AG20443 (cell line): ENCODE results near the gene CHRD.
"Not testable (repeated sequence)": the region's sequence is repeated elsewhere in the genome, so short reads cannot be mapped to it uniquely, and the experiment has no call there.

Experiments
- DNase-seq: peaks from one replicate; pipeline ENCODE4 v3.0.0; 2012; ENCODE audit warnings: low spot score, mixed read lengths

CHRD gene

DNA sequence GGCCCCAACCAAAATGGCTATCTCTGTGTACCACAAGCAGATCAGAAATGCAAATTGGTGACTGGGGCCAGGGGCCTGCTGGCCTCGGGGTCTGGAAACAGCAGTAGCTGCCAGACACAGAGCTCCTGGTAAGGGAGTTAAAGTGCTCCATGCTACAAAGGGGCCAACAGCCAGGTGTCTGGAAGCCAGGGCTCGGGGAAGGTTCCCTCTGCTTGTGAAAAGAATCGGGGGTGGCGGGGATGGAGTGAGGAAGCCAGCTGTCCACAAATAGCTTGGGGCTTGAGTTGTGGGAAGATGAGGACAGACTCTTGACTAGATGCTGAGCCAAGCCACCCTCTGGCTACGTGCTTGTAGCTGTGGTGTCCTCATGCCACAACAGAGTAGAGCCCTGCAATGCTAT lies 39.3 kb downstream of the CHRD start:
- DNase-seq: no peak

DNA sequence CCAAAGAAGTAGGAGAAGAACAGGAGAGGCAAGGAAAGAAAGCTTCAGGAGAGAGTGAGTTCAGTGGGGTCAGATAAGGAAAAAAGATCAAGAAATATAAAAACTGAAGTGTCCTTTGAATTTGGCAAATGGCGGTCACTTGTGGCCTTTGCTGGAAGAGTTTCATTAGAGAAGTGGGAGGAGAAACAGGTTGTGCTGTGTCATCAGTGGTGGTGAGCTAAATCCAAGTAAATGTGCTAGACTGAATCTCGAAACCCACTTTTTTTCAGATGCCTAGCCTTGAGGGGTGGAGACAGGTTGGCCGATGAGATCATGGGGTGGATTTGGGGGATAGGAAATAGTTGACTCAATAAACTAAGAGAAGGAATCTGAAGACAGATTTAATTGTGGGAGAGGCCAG lies 43.7 kb downstream of the CHRD start:
- no peak for DNase-seq

DNA sequence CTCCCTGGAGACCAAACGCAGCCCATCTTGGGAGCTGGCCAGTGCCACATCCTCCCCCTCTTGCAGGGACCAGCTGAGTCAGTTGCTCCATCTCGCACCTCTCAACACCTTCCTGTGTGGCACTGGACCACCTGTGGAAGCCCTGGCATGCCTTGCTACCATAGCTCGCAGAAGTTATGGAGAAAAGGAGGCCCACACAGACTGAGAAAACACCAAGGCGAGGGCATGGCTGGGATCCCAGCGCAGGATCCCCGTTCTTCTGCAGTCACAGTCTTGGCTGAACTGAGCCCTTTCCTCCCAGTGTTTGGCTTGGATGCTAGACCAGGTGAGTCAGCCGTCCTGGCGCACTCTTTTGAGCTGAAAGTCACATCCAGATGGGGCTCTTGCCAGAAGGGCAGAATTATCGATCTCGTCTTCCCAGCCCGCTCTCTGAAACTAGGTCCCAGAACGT lies 46.9 kb downstream of the CHRD start:
- DNase-seq: no peak

DNA sequence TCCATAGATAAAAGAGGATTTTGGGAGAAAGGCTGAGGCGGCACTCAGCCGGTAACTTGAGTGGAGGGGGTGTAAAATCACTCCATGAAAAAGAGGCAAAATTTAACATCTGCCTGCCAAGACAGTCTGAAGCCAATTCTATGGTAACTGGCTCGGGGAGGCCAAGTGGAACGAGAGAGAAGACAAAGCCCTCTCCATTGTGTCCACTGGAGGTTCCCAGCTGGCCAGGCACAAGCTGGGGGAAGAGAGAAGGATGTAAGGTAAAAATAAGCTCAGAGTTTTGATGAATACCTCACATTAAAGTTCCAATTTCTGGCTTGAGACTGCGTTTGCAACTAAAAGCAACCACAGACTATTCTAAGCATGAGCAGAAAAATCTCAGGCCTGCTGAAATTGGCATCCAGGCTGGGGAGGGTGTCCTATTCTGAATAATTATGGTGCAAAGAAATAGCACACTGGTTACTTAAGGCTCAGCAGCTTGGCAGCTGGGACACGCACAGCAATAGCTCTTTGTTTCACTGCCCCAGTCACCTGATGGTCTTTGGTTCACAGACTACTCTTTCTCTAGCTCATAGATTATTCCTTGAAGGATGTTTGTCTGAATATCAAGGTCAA lies 48.8 kb downstream of the CHRD start:
- DNase-seq: peak; percentile 84

DNA sequence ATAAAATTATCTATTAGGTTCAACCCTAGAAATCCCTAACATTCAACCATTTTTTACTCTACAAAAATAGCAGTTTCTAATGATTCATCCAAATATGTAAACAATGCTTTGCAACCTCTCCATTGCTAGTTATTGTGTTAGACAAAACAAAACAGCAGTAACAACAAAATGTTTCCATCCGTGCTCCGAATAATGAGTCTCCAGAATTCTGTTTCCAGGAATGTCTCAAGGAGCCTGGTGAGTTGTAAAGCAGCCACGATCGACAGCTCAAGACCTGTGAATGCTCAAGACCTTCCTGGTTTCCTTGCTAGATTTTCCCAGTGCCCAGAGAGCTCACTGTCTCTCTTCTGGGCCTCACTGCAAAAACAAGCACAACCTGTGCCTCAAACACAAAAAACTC lies 49.9 kb downstream of the CHRD start:
- DNase-seq: peak; percentile 44

DNA sequence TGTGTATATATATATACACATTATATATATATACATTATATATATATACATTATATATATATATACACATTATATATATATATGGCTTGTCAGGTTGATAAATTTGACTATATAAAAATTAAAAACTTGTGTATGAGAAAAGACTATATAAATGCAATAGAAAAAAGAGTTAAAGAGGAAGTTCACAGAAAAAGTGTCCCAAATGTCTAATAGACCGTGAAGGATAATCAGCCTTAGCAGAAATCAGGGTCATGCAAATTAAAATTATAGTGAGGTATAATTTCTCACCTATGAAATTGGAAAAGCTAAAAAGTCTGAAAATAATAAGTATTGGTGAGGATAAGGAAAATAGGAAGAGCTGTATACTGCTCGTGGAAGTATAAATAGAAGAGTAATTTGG lies 51.1 kb downstream of the CHRD start:
- no peak for DNase-seq

DNA sequence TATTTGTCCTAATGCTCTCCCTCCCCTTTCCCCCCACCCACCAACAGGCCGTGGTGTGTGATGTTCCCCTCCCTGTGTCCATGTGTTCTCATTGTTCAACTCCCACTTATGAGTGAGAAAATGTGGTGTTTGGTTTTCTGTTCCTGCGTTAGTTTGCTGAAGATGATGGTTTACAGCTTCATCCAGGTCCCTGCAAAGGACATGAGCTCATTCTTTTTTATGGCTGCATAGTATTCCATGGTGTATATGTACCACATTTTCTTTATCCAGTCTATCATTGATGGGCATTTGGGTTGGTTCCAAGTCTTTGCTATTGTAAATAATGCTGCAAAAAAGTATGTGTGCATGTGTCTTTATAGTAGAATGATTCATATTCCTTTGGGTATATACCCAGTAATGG lies 53.3 kb downstream of the CHRD start:
- not testable (repeated sequence) for DNase-seq

DNA sequence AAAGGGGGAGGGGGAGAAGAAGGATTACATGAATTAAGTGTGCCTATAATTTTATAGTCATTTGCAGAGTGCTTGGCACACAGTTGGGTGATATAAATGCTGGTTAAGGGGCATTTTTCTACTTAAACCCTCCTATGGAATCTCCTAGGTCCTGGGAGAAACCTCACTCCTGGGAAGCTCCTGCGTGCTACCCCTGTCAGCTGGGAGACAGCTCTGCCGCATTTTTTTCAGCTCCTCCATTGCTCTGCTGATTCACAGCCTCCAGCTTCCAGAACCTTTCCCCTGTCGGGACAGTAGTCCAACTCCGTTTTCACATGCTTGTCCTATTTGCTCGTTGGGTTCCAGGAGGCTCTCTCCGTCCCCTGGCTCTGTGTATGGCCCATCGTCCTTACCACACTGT lies 59.2 kb downstream of the CHRD start:
- DNase-seq: no peak
